Measurements from ENCODE around the gene HAGHL. TPM values are rescaled to one million over a fixed set of nuclear protein-coding genes. Genes with fewer than 3 reads are reported as not detected.
A peak's percentile ranks its signal among the peaks of the same experiment; 100 is the strongest.

The HAGHL gene
- polyA plus RNA-seq, 1 donor (not counting 4 experiments of a cell fraction or from before 2014, with no cell fraction given), result 8.0 TPM

- Histone ChIP-seq H3K79me2 (ENCODE audit: control insufficient read depth, insufficient read depth, low read length) (no peaks in the 10 kb centered on the region), H3K4me2 (ENCODE audit: control insufficient read depth, extremely low read depth, insufficient read depth, low read depth, low read length) (no peak overlapping the region), H4K20me1 (ENCODE audit: control insufficient read depth, extremely low read depth, insufficient read depth, low read length) (no peaks in the 10 kb centered on the region), H3K4me3 (ENCODE audit: control insufficient read depth in 2 of 3, extremely low read depth in 1 of 3, insufficient read depth in 2 of 3, low read depth in 1 of 3, low read length in 3 of 3) (no peak overlapping the region), H3K9me3 (ENCODE audit: control insufficient read depth, low read depth, low read length) (no peaks in the 10 kb centered on the region), H3K4me1 (ENCODE audit: control insufficient read depth, extremely low read depth, insufficient read depth, low read length) (peaks cover 4% of the 10 kb centered on the region), H3K9ac (ENCODE audit: control insufficient read depth, extremely low read depth, insufficient read depth, low read length) (no peak overlapping the region), H3K36me3 (ENCODE audit: control insufficient read depth in 2 of 2, extremely low read depth in 1 of 2, insufficient read depth in 2 of 2, low read length in 2 of 2) (peaks cover 0 to 6% of the 10 kb centered on the region in 2 experiments), H2AFZ (ENCODE audit: control insufficient read depth, low read length) (no peak overlapping the region), H3K27ac (ENCODE audit: control insufficient read depth, insufficient read depth, low read length) (no peak overlapping the region), H3K9me1 (ENCODE audit: control insufficient read depth, extremely low read depth, insufficient read depth, low read length) (peaks cover 2% of the 10 kb centered on the region), H3K27me3 (ENCODE audit: control insufficient read depth, extremely low read depth, insufficient read depth, low read length) (no peaks in the 10 kb centered on the region)
- no peak for DNase-seq (ENCODE audit: low read depth, low spot score)
- TF ChIP-seq EZH2 (IDR thresholded peaks at IDR 0.05; ENCODE audit: low read length) (peak; percentile 2), CTCF (optimal IDR thresholded peaks at IDR 0.05 in 1 of 3, IDR thresholded peaks at IDR 0.05 in 1 of 3, conservative IDR thresholded peaks at IDR 0.05 in 1 of 3; ENCODE audit: extremely low read depth in 1 of 3, insufficient read depth in 2 of 3, low read length in 3 of 3) (no peak)
- dilution Hi-C loops (cut with MboI; ENCODE audit: extremely low pct_ligation_motif_present, low sequenced_read_pairs), result no loop called here
- no peak for FAIRE-seq
Observed at GRCh38 chr16:725463-726187, 1.3 kb upstream of the HAGHL start.

- Histone ChIP-seq H3K4me3 (ENCODE audit: control insufficient read depth in 2 of 3, extremely low read depth in 1 of 3, insufficient read depth in 2 of 3, low read depth in 1 of 3, low read length in 3 of 3) (peak overlapping the region in 1 of 3 experiments; percentile 21), H2AFZ (ENCODE audit: control insufficient read depth, low read length) (no peak overlapping the region), H3K4me1 (ENCODE audit: control insufficient read depth, extremely low read depth, insufficient read depth, low read length) (peaks cover 4% of the 10 kb centered on the region), H3K4me2 (ENCODE audit: control insufficient read depth, extremely low read depth, insufficient read depth, low read depth, low read length) (no peak overlapping the region), H3K9ac (ENCODE audit: control insufficient read depth, extremely low read depth, insufficient read depth, low read length) (no peak overlapping the region), H3K27ac (ENCODE audit: control insufficient read depth, insufficient read depth, low read length) (no peak overlapping the region), H3K36me3 (ENCODE audit: control insufficient read depth in 2 of 2, extremely low read depth in 1 of 2, insufficient read depth in 2 of 2, low read length in 2 of 2) (peaks cover 0 to 6% of the 10 kb centered on the region in 2 experiments), H3K9me3 (ENCODE audit: control insufficient read depth, low read depth, low read length) (no peaks in the 10 kb centered on the region), H3K9me1 (ENCODE audit: control insufficient read depth, extremely low read depth, insufficient read depth, low read length) (peaks cover 2% of the 10 kb centered on the region), H3K79me2 (ENCODE audit: control insufficient read depth, insufficient read depth, low read length) (no peaks in the 10 kb centered on the region), H3K27me3 (ENCODE audit: control insufficient read depth, extremely low read depth, insufficient read depth, low read length) (no peaks in the 10 kb centered on the region), H4K20me1 (ENCODE audit: control insufficient read depth, extremely low read depth, insufficient read depth, low read length) (no peaks in the 10 kb centered on the region)
- FAIRE-seq (no peak), DNase-seq (ENCODE audit: low read depth, low spot score) (no peak)
- TF ChIP-seq CTCF (optimal IDR thresholded peaks at IDR 0.05 in 1 of 3, IDR thresholded peaks at IDR 0.05 in 1 of 3, conservative IDR thresholded peaks at IDR 0.05 in 1 of 3; ENCODE audit: extremely low read depth in 1 of 3, insufficient read depth in 2 of 3, low read length in 3 of 3), result no peak
- TF ChIP-seq EZH2 (IDR thresholded peaks at IDR 0.05; ENCODE audit: low read length), result no peak
- dilution Hi-C loops (cut with MboI; ENCODE audit: extremely low pct_ligation_motif_present, low sequenced_read_pairs), result no loop called here
Observed at GRCh38 chr16:726188-726437, 793 bp upstream of the HAGHL start.

Measured in keratinocyte (primary cell).